HG03520 (cell line): ENCODE data around the gene PIAS2.
"Not testable (repeated sequence)": the region's sequence is repeated elsewhere in the genome, so short reads cannot be mapped to it uniquely, and the experiment has no call there.

Experiments
- ATAC-seq: cut with Tn5 transposase; IDR thresholded peaks from one replicate; pipeline ENCODE4 v1.9.1; 2021; ENCODE audit warnings: mild to moderate bottlenecking, moderate library complexity; ENCODE audit not compliant: unreplicated experiment

PIAS2 gene, protein sequence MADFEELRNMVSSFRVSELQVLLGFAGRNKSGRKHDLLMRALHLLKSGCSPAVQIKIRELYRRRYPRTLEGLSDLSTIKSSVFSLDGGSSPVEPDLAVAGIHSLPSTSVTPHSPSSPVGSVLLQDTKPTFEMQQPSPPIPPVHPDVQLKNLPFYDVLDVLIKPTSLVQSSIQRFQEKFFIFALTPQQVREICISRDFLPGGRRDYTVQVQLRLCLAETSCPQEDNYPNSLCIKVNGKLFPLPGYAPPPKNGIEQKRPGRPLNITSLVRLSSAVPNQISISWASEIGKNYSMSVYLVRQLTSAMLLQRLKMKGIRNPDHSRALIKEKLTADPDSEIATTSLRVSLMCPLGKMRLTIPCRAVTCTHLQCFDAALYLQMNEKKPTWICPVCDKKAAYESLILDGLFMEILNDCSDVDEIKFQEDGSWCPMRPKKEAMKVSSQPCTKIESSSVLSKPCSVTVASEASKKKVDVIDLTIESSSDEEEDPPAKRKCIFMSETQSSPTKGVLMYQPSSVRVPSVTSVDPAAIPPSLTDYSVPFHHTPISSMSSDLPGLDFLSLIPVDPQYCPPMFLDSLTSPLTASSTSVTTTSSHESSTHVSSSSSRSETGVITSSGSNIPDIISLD

GRCh38 chr18:46917108-46917802 is at the start of gene PIAS2, which contains the start of gene KATNAL2:
Gene PIAS2, minus strand, starts transcription at chr18:46917507. Its CDS starts 162 bp downstream, at chr18:46917345.
Gene KATNAL2, plus strand, starts transcription at chr18:46917602. Its CDS starts 29,271 bp downstream, at chr18:46946873.
- peak; percentile 83 for ATAC-seq

- ATAC-seq = not testable (repeated sequence)
These were observed 49.0 kb upstream of the PIAS2 start for GRCh38 chr18:46966266-46966665.

DNA sequence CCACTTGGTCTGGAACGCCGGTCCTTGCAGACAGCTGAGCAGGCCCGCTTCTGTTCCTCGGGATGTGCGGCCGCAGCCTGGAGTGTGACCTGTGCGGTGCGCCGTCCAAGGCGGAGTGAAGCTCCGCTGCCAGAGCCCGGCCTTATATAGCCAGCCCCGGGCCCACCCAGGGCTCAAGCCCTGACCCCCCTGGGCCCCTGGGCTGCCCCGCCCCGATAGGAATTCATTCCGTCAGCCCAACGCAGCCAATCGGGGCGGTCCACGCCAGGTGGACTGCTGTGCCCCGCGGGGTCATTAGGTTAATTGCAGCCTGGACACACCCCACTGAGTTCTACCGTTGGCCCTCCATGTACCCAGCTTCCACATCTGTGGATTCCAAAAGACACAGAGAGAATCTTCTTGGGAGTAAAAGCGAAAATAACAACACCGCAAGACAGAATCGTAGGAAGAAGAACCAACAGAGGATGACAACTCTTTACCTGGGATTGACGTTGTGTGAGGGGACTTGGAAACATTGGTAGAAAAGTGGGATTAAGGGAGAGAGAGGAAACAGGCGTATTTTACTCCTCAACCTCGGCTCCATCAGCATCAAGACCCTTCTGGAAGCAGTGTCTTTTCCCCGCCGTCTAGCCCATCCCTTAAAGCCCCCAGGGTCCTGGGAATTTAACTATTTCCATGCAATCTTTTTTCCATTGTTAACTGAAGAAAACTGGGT is 47.4 kb upstream of the PIAS2 start:
- ATAC-seq = not testable (repeated sequence)

GRCh38 chr18:46963656-46964578 is 46.6 kb upstream of the PIAS2 start:
- not testable (repeated sequence) for ATAC-seq

DNA sequence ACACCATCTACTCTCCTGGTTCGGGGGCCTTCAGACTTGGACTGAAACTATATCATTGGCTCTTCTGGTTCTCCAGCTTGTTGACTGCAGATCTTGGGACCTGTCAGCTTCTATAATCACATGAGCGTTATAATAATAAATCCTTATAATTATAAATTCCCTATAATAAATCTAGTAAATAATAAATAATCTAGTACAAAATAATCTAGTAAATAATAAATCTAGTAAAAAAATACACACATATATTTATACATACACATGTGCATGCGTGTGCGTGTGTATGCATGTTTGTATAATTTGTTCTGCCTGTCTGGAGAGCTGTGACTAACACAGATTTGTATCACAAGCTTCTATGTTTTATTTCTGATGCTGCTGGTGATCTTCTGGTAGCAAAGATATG is 40.9 kb upstream of the PIAS2 start:
- no peak for ATAC-seq

DNA sequence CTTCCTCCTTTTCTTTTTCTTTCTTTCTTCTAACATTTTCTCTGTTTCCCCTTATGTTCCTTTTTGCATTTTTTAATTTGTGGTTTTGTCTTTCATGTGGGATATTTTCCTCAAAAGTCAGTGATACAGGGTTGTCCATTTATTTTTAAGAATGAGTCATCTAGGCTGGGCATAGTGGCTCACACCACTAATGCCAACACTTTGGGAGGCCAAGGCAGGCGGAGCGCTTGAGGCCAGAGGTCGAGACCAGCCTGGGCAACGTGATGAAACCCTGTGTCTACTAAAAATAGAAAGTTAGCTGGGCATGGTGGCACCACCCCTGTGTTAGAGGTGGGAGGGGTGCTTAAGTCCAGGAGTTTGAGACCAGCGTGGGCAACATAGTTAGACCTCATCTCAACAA is 35.9 kb upstream of the PIAS2 start:
- no peak for ATAC-seq

DNA sequence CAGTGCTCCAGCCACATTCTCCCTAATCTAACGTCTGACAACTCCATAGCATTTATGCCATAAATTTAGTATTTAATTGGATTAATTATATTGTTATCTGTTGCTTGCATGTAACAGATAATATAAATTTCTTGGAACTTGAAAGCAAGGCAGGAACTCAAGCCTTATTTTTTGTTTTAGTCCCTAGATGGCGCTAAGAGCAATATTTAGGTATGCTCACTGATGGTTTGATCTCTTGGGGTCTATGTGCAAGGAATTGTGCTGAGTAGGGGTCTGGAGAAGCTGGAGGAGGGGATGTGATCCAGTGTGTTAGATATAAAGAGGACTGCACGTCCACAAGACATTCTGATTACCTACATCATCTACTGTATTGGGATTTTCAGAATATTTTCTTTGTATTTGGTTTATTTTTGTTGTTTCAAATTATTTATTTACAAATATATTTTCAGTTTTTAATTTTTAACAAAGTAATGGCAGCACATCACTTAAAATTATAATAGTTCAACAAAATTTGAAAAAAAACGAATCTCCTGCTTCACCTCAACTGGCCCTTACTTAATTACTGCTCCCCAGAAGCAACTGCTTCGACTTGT is 32.9 kb upstream of the PIAS2 start:
- no peak for ATAC-seq

DNA sequence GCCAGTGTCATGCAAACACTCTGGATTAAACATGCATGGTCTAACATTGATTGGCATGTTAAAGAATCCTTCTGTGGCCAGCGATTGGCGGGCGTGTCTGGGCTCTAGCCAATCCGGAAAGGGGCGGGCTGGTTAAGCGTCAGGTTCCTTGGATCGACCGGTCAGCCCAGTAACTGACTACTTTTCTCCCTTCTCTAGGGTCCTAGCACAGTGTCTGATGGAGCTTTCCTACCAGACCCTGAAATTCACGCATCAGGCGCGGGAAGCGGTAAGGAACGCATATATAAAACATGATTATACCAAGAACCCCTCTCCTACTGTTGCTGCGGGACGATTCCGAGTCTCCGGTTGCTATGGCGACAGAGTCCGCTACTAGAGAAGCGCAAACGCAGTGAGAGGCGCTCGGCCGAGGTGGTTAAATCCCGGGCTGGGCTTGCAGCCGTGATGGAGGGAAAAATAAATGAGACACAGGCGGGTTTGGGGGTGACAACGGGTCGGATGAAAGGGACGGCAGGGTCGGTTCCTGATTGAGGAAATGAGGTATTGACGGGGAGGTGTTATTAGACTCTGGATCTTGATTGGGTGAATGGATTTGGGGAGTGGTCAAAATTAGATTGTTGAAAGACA is 29.5 kb upstream of the PIAS2 start:
- peak; percentile 94 for ATAC-seq

DNA sequence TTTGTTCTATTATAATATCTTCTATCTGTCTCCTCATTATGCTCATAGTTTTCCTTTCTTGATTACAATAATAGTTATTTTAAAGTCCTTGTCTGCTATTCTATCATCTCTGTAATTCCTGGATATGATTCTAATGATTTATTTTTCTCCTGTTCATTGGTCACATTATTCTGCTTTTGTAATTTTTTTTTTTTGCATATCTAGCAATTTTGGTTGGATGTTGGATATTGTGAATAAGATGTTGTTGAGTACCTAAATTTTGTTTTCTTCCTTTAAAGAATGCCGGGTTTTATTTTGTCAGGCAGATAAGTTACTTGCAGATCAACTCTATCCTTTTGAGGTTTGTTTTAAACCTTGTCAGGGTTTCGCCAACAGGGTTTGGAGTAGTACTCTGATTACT is 25.3 kb upstream of the PIAS2 start:
- no peak for ATAC-seq

DNA sequence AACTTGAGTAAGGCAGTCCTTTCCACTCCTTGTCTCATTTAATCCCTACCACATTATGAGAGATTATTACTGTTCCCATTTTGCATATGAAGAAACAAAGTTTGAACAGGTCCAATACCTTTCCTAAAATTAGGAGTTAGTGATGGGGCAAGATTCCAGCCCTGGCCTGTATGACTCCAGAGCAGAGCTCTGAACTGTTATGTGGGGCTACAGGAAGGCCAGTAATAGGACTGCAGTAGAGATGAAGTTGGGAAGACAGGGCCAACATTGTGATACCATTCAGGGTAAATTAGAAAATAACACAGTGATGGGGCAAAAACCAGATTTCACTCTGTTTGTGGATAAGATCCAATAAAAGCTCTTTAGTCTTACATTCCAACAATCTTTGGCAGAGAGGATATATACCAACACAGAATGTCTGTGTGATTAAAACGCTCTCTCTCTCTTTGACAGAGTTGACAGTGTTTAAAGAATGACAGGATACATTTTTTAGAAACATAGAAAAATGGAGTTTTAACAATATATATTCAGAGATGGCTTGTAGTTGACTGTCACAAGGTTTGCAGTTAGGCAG is 22.8 kb upstream of the PIAS2 start:
- no peak for ATAC-seq

DNA sequence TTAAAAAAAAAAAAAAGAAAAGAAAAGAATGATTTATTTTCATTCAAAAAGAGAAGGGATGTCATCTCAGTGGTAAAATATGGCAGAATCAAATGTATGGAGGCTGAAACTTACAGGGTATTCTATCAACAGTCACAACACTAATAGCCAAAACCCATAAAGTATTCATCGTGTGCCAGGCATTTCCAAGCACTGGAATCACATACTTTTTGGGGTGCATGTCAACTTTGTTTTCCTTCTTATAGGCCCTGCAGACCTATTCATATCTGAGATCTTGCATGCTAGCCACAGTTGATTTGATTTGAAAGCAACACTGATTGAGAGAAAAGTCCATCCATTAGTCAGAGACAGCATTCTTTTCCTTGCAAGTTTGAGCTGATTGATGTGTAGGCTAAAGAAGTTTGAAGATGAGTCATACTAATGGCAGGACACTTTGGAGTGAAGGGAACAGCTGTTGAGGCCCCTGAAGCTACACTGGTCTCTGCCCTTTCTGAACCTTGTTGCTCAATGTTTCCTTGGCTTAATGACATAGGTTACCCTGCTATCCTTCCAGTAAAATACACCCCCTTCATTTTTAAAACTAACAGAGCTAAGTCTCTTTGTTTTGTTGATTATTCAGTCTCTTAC is 22.1 kb upstream of the PIAS2 start:
- no peak for ATAC-seq

DNA sequence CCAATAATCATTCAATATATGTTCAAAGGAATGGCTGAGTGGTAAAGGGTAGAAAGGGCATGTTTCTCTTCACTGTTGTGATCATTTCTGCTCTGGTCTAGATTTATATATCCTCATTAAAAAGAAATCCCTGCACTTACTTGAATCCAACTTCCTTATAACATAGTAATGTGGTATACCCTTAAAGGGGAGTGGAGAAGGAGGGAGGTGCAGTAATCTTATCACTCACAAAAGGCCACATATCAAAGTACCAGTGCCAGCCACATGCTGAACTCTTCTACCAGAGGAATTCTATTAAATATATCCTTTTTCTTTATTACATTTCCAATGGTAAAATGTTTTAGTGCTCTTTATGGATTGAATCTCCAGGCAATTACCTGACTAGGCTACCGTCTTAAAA is 3.3 kb upstream of the PIAS2 start:
- no peak for ATAC-seq

DNA sequence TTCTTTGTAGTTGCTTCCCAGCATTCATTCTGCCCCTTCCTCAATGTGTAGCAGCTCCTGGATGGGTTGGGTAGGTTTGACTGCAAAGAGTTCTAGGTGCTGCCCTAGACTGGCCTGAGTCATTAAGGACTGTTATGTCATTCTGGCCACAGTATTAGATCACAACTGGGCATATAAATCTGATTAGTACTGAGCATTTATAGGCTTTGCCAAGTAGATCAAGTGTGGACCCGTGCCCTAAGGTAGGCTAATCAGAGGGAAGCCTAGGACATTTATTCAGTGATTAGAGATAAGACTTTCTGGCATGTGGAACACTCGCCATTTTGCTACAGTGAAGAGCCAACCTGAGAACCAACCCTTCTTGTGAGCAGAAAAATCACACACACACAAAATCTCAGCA is 2.8 kb upstream of the PIAS2 start:
- ATAC-seq = no peak

GRCh38 chr18:46917803-46918600 is 695 bp upstream of the PIAS2 start:
- ATAC-seq = peak; percentile 2

DNA sequence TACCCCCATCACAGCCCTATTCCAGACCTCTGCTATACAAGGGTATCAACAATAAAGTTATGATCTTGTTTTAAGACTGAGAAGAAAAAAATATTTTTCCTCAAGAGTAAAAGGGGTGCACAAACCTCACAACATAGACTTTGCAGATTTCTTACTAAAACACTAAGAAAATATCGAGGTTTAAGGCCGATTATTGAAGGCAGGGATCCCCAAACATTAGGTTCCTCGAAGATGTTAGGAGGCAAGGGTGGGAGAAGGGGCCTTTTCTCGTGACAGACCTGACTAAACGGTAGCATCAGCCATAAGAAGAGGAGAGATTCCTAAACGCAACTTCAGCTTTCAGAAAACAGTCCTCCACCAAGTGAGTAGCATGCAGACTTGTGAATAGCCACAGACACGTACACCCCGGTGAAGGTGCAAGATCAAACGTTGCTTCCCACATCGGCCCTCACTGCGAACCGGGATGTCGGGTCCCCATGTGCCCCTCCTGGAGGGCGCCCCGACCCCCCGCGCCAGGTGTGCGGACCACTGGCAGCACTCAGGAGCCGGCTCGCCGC is 678 bp downstream of the PIAS2 start:
- peak; percentile 17 for ATAC-seq

GRCh38 chr18:46915800-46916550 is 1.3 kb downstream of the PIAS2 start:
- ATAC-seq = no peak

DNA sequence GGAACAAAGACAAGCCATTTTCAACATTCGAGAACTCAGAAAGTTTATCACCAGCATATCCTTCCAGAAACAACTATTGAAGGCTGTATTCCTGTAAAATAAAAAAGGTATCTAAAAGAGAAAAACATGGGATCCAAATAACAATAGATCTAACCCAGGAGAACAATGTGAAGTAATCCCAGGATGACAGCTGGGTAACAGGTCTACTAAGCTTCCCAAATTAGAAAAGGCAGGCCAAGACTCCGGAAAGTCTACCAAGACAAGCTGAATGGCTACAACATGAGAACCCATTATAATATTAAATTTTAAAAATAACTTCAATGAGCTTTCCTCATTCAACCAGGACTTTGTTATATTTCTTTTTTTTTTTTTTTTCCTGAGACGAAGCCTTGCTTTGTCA is 6.5 kb downstream of the PIAS2 start:
- no peak for ATAC-seq
